PC-3 (cell line): ENCODE data around the gene CGNL1.

ENCODE experiments used
- CTCF ChIP-seq: fragments of 300-600 bp; sonication (generic); conservative IDR thresholded peaks from 2 replicates; pipeline ENCODE4 v1.5.1; 2017; ENCODE audit warnings: antibody characterized with exemption, low read depth, mild to moderate bottlenecking, low read length
- EZH2 ChIP-seq: fragments of 300-600 bp; sonication (generic); IDR thresholded peaks from one replicate; pipeline ENCODE4 v1.6.1; 2017; ENCODE audit warnings: antibody characterized with exemption, mild to moderate bottlenecking, low read length; ENCODE audit not compliant: unreplicated experiment
- EZH2phosphoT487 ChIP-seq: fragments of 300-600 bp; sonication (generic); IDR thresholded peaks from 2 replicates; pipeline ENCODE4 v1.6.1; 2018; ENCODE audit warnings: mild to moderate bottlenecking, antibody characterized with exemption, low read length, borderline replicate concordance

- no peak for TF ChIP-seq EZH2phosphoT487
- TF ChIP-seq CTCF: no peak
- TF ChIP-seq EZH2: no peak
Observed at GRCh38 chr15:57356178-57356577, 20.1 kb upstream of the CGNL1 start.
